WERI-Rb-1 (cell line): Measurements from ENCODE around the gene PRR32.

Experiments
- DNase-seq: peaks from one replicate; pipeline ENCODE4 v3.0.0-alpha.2; 2020
- H3K27ac ChIP-seq: fragments of 250-450 bp; sonication (Bioruptor Pico); 2 replicates; pipeline ENCODE4 v1.5.1; 2020; ENCODE audit warnings: mild to moderate bottlenecking, moderate library complexity
- H3K27me3 ChIP-seq: fragments of 250-450 bp; sonication (Bioruptor Pico); 2 replicates; pipeline ENCODE4 v1.5.1; 2021; ENCODE audit warnings: mild to moderate bottlenecking, low read depth, moderate library complexity; ENCODE audit not compliant: insufficient read depth, severe bottlenecking
- H3K36me3 ChIP-seq: fragments of 250-450 bp; sonication (Bioruptor Pico); 2 replicates; pipeline ENCODE4 v1.5.1; 2020; ENCODE audit warnings: mild to moderate bottlenecking, moderate library complexity
- H3K4me3 ChIP-seq: 2 replicates; pipeline ENCODE4 v1.5.1; 2011; ENCODE audit warnings: low read depth, mild to moderate bottlenecking, control low read depth, low read length
- H3K9me3 ChIP-seq: fragments of 250-450 bp; sonication (Bioruptor Pico); 2 replicates; pipeline ENCODE4 v1.5.1; 2021; ENCODE audit warnings: mild to moderate bottlenecking, moderate library complexity; ENCODE audit not compliant: severe bottlenecking
- TF ChIP-seq, protein P1 (sequence below): IDR thresholded peaks from 2 replicates; pipeline ENCODE4 v1.5.1; 2011; ENCODE audit warnings: low read depth, mild to moderate bottlenecking, control low read depth, inconsistent platforms, low read length

The PRR32 gene

DNA sequence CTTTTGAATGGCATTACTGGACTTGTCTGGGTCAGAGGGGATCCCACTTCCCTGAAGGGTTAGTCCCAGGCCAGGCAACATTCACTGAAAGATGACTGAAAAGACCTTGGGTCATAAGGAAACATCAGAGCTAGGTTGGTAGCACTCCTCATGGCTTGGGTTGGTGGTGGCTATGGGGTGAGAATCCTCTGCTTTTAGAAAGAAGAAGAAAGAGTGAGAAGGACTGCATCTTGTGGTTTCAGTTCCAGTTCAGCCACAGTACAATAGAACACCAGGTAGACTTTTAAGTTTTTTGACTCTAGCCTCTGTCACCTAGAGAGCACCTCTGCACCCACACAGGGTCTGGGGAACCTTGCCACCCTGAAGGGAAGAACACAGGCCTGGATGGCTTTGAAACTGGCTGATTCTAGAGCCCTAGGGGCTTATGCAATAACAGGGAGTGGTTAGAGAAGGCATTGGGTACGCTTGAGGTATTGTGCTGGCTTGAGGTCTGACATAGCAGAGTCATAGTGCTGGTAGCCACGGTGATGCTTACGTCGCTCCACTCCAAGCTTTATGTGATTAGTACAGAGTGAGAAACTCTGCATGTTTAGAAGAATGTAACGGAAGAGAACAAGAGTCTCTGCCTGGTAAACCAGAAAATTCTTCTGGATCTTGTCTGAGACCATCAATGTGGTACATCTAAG, 36.5 kb downstream of the PRR32 start:
- Histone ChIP-seq H3K36me3 (no peaks in the 10 kb centered on the region), H3K9me3 (no peaks in the 10 kb centered on the region), H3K27ac (no peak overlapping the region), H3K4me3 (no peak overlapping the region), H3K27me3 (peaks cover 7% of the 10 kb centered on the region)
- TF ChIP-seq, protein P1, sequence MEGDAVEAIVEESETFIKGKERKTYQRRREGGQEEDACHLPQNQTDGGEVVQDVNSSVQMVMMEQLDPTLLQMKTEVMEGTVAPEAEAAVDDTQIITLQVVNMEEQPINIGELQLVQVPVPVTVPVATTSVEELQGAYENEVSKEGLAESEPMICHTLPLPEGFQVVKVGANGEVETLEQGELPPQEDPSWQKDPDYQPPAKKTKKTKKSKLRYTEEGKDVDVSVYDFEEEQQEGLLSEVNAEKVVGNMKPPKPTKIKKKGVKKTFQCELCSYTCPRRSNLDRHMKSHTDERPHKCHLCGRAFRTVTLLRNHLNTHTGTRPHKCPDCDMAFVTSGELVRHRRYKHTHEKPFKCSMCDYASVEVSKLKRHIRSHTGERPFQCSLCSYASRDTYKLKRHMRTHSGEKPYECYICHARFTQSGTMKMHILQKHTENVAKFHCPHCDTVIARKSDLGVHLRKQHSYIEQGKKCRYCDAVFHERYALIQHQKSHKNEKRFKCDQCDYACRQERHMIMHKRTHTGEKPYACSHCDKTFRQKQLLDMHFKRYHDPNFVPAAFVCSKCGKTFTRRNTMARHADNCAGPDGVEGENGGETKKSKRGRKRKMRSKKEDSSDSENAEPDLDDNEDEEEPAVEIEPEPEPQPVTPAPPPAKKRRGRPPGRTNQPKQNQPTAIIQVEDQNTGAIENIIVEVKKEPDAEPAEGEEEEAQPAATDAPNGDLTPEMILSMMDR = no peak
- DNase-seq = no peak
